H1 (cell line): ENCODE measurements around the gene GKN2. TPM values are rescaled to one million over a fixed set of nuclear protein-coding genes. Genes with fewer than 3 reads are reported as not detected.

Experiments
- CTCF ChIA-PET: fragments of 300-600 bp; sonication (Branson Sonifier 250); formaldehyde crosslinking; loops from one replicate; lab custom pipeline; 2021; ENCODE audit not compliant: partially characterized antibody; lab: Charles Lee
- POLR2A ChIA-PET: fragments of 300-600 bp; sonication (Branson Sonifier 250); formaldehyde crosslinking; loops from one replicate; lab custom pipeline; 2021; ENCODE audit warnings: inconsistent platforms; ENCODE audit not compliant: partially characterized antibody; lab: Charles Lee
- DNase-seq, 2 experiments: peaks; one replicate each; pipeline versions ENCODE4 v3.0.0 to v3.0.0-alpha.2; 2010 to 2022; ENCODE audit warnings: low spot score in 2 of 2, low read depth in 1 of 2, mixed read lengths in 1 of 2
- FAIRE-seq: peaks from 2 replicates; lab custom pipeline; 2011; peaks lifted over from hg19 to GRCh38; lab: Jason Lieb, UNC
- H2AFZ ChIP-seq: 2 replicates; pipeline ENCODE4 v1.8.1; 2012; ENCODE audit warnings: low read length, inconsistent platforms
- H2AK5ac ChIP-seq: 2 replicates; pipeline ENCODE4 v1.6.1; 2013; ENCODE audit warnings: low read depth, low read length
- H2BK120ac ChIP-seq: replicated peaks from 2 replicates; pipeline ENCODE3; 2013; ENCODE audit warnings: low read depth, low read length, inconsistent platforms
- H2BK12ac ChIP-seq: 2 replicates; pipeline ENCODE4 v1.6.1; 2013; ENCODE audit warnings: low read depth, low read length
- H2BK15ac ChIP-seq: 2 replicates; pipeline ENCODE4 v1.6.1; 2013; ENCODE audit warnings: low read length
- H2BK20ac ChIP-seq: 2 replicates; pipeline ENCODE4 v1.6.1; 2013; ENCODE audit warnings: low read length
- H2BK5ac ChIP-seq: 2 replicates; pipeline ENCODE4 v1.6.1; 2013; ENCODE audit warnings: low read depth, low read length
- H3K14ac ChIP-seq: 2 replicates; pipeline ENCODE4 v1.6.1; 2013; ENCODE audit warnings: inconsistent platforms; ENCODE audit not compliant: insufficient read length
- H3K18ac ChIP-seq: 2 replicates; pipeline ENCODE4 v1.6.1; 2013; ENCODE audit warnings: low read length; ENCODE audit errors: extremely low read depth
- H3K23ac ChIP-seq: 2 replicates; pipeline ENCODE4 v1.6.1; 2013; ENCODE audit warnings: inconsistent platforms; ENCODE audit not compliant: insufficient read length
- H3K23me2 ChIP-seq: 2 replicates; pipeline ENCODE4 v1.6.1; 2013; ENCODE audit warnings: low read depth, low read length
- H3K27ac ChIP-seq: 2 replicates; pipeline ENCODE4 v1.6.1; 2011; ENCODE audit warnings: low read depth, low read length, inconsistent platforms
- H3K27me3 ChIP-seq, 4 experiments: replicated peaks in 1 of 4; 1 replicate in 1 of 4; 2 replicates in 3 of 4; pipeline versions ENCODE4 v1.6.1 to v1.8.1; 2011 to 2013; ENCODE audit warnings: low read length in 3 of 4, mild to moderate bottlenecking in 3 of 4, inconsistent platforms in 2 of 4, mixed read lengths in 2 of 4, moderate library complexity in 1 of 4; ENCODE audit not compliant: control insufficient read depth in 3 of 4, insufficient read depth in 3 of 4; ENCODE audit errors: extremely low read depth in 1 of 4
- H3K36me3 ChIP-seq, 4 experiments: 2 replicates each; pipeline versions ENCODE4 v1.6.1 to v1.8.1; 2011 to 2013; ENCODE audit warnings: mild to moderate bottlenecking in 4 of 4, low read length in 3 of 4, moderate library complexity in 2 of 4, control low read depth in 1 of 4, inconsistent platforms in 1 of 4; ENCODE audit not compliant: insufficient read depth in 4 of 4, control insufficient read depth in 2 of 4
- H3K4ac ChIP-seq: replicated peaks from 2 replicates; pipeline ENCODE3; 2013; ENCODE audit warnings: low read length, low read depth, mixed read lengths, inconsistent platforms; ENCODE audit not compliant: insufficient read length
- H3K4me1 ChIP-seq, 4 experiments: replicated peaks in 1 of 4; 1 replicate in 1 of 4; 2 replicates in 3 of 4; pipeline versions ENCODE4 v1.6.1 to v1.8.1; 2011 to 2013; ENCODE audit warnings: low read length in 3 of 4, inconsistent platforms in 2 of 4, mixed read lengths in 1 of 4; ENCODE audit not compliant: insufficient read depth in 4 of 4, control insufficient read depth in 3 of 4
- H3K4me2 ChIP-seq, 2 experiments: 2 replicates each; pipeline versions ENCODE4 v1.6.1 to v1.8.1; 2011 to 2013; ENCODE audit warnings: low read depth in 2 of 2, low read length in 2 of 2, control low read depth in 1 of 2, inconsistent platforms in 1 of 2, mild to moderate bottlenecking in 1 of 2; ENCODE audit not compliant: insufficient read depth in 1 of 2
- H3K4me3 ChIP-seq, 4 experiments: fragments of 200-600, 300-600 bp in 1 of 4; sonication (generic), shearing (Covaris generic), sonication (Bioruptor Twin) in 1 of 4; 2 replicates each; pipeline versions ENCODE4 v1.5.1 to v1.8.1; 2011 to 2016; ENCODE audit warnings: low read length in 4 of 4, low read depth in 3 of 4, control low read depth in 2 of 4, inconsistent platforms in 2 of 4, mild to moderate bottlenecking in 2 of 4, mixed read lengths in 1 of 4, moderate library complexity in 1 of 4; ENCODE audit not compliant: insufficient read depth in 2 of 4; ENCODE audit errors: extremely low read depth in 1 of 4
- H3K56ac ChIP-seq: replicated peaks from 2 replicates; pipeline ENCODE3; 2013; ENCODE audit warnings: low read depth, mild to moderate bottlenecking, mixed read lengths, low read length, inconsistent platforms; ENCODE audit not compliant: insufficient read length
- H3K79me1 ChIP-seq: 2 replicates; pipeline ENCODE4 v1.6.1; 2013; ENCODE audit warnings: low read depth, low read length, control low read depth
- H3K79me2 ChIP-seq, 2 experiments: 2 replicates each; pipeline versions ENCODE4 v1.6.1 to v1.8.1; 2012 to 2013; ENCODE audit warnings: low read length in 2 of 2, mild to moderate bottlenecking in 2 of 2, inconsistent platforms in 1 of 2; ENCODE audit not compliant: insufficient read depth in 2 of 2, control insufficient read depth in 1 of 2
- H3K9ac ChIP-seq, 4 experiments: replicated peaks in 1 of 4; 1 replicate in 1 of 4; 2 replicates in 3 of 4; pipeline versions ENCODE4 v1.6.1 to v1.8.1; 2011 to 2013; ENCODE audit warnings: low read depth in 3 of 4, low read length in 3 of 4, control low read depth in 2 of 4, mild to moderate bottlenecking in 2 of 4, moderate library complexity in 2 of 4, inconsistent platforms in 1 of 4; ENCODE audit errors: extremely low read depth in 1 of 4
- H3K9me3 ChIP-seq, 2 experiments: 2 replicates each; pipeline versions ENCODE4 v1.6.1 to v1.8.1; 2012 to 2013; ENCODE audit warnings: mild to moderate bottlenecking in 2 of 2, moderate library complexity in 2 of 2, control low read depth in 1 of 2, inconsistent platforms in 1 of 2, low read depth in 1 of 2, low read length in 1 of 2, mixed read lengths in 1 of 2; ENCODE audit not compliant: insufficient read depth in 2 of 2
- H4K20me1 ChIP-seq, 2 experiments: replicated peaks in 1 of 2; 2 replicates each; pipeline versions ENCODE3 to v1.8.1; 2011 to 2013; ENCODE audit warnings: inconsistent platforms in 2 of 2, low read length in 2 of 2, mild to moderate bottlenecking in 1 of 2; ENCODE audit not compliant: insufficient read depth in 2 of 2, control insufficient read depth in 1 of 2
- H4K5ac ChIP-seq: 2 replicates; pipeline ENCODE4 v1.6.1; 2013; ENCODE audit warnings: low read length, low read depth, mixed read lengths, inconsistent platforms; ENCODE audit not compliant: insufficient read length
- H4K8ac ChIP-seq: 2 replicates; pipeline ENCODE4 v1.8.0; 2013; ENCODE audit warnings: mild to moderate bottlenecking, moderate library complexity, low read length, inconsistent platforms; ENCODE audit not compliant: insufficient read depth; ENCODE audit errors: extremely low read depth
- H4K91ac ChIP-seq: replicated peaks from 2 replicates; pipeline ENCODE3; 2013; ENCODE audit warnings: low read length, mixed read lengths, inconsistent platforms; ENCODE audit not compliant: insufficient read length
- BCL11A ChIP-seq, 2 experiments: IDR thresholded peaks; one replicate each; pipeline ENCODE4 v1.6.1; 2011; ENCODE audit warnings: low read depth in 2 of 2, low read length in 2 of 2, mild to moderate bottlenecking in 2 of 2
- CBX8 ChIP-seq: fragments of 300-800, 300-1000 bp; sonication (generic); IDR thresholded peaks from 2 replicates; pipeline ENCODE4 v1.7.1; 2016; ENCODE audit warnings: low read depth, low read length, borderline replicate concordance
- JUN ChIP-seq: IDR thresholded peaks from 2 replicates; pipeline ENCODE4 v1.6.1; 2011; ENCODE audit warnings: low read depth, mild to moderate bottlenecking, improper control_type of control experiment, low read length
- MAX ChIP-seq: IDR thresholded peaks from 2 replicates; pipeline ENCODE4 v1.6.1; 2012; ENCODE audit warnings: inconsistent platforms
- NRF1 ChIP-seq: IDR thresholded peaks from 2 replicates; pipeline ENCODE4 v1.6.1; 2011; ENCODE audit warnings: mild to moderate bottlenecking, low read depth, low read length, improper control_type of control experiment
- POU5F1 ChIP-seq: IDR thresholded peaks from 2 replicates; pipeline ENCODE4 v1.6.1; 2011; ENCODE audit warnings: low read depth, mild to moderate bottlenecking, low read length, moderate library complexity
- RBBP5 ChIP-seq: IDR thresholded peaks from 2 replicates; pipeline ENCODE4 v1.7.1; 2012; ENCODE audit warnings: low read depth, mild to moderate bottlenecking, inconsistent platforms, low read length, moderate library complexity, borderline replicate concordance
- RNF2 ChIP-seq: fragments of 200-900, 300-1000 bp; sonication (generic); IDR thresholded peaks from 2 replicates; pipeline ENCODE4 v1.7.1; 2016; ENCODE audit warnings: borderline replicate concordance, low read depth, mild to moderate bottlenecking, antibody characterized with exemption, low read length; ENCODE audit not compliant: poor library complexity, severe bottlenecking; ENCODE audit errors: missing control alignments
- SIRT6 ChIP-seq: IDR thresholded peaks from one replicate; pipeline ENCODE4 v1.7.1; 2012; ENCODE audit warnings: low read length, inconsistent platforms
- SP1 ChIP-seq: IDR thresholded peaks from 2 replicates; pipeline ENCODE4 v1.6.1; 2011; ENCODE audit warnings: low read depth, low read length
- TAF1 ChIP-seq: IDR thresholded peaks from 2 replicates; pipeline ENCODE4 v1.6.1; 2011; ENCODE audit warnings: mild to moderate bottlenecking, low read depth, low read length
- TAF7 ChIP-seq: optimal IDR thresholded peaks from 2 replicates; pipeline ENCODE3; 2011; ENCODE audit warnings: low read depth, mild to moderate bottlenecking, inconsistent platforms, low read length, moderate library complexity, borderline replicate concordance
- ZNF274 ChIP-seq: IDR thresholded peaks from 2 replicates; pipeline ENCODE4 v1.7.0; 2012; ENCODE audit warnings: low read length, borderline replicate concordance; ENCODE audit errors: extremely low read depth
- WGBS, 2 experiments: shearing (Covaris generic) in 1 of 2; methylation state at CpG; one replicate each; pipeline versions ENCODE4 v1.1.6 to v1.1.7; 2013 to 2015; ENCODE audit warnings: low lambda C conversion rate in 2 of 2, mixed read lengths in 2 of 2, inconsistent platforms in 1 of 2, low coverage in 1 of 2, missing lambda C conversion rate in 1 of 2; ENCODE audit not compliant: insufficient replicate concordance in 2 of 2, insufficient coverage in 1 of 2, insufficient read length in 1 of 2; ENCODE audit errors: extremely low coverage in 1 of 2, missing lambda C conversion rate in 1 of 2; 5-methylcytosine and 5-hydroxymethylcytosine counted together
- polyA plus RNA-seq, 7 experiments: library from polyadenylated mRNA; depleted of rRNA in 3 of 7; stranded (reverse) in 5 of 7; unstranded in 2 of 7; fragments of >200 nt in 5 of 7; fragments of 200-250 nt in 2 of 7; gene quantifications; 1 replicate in 5 of 7; 2 replicates in 1 of 7; 4 replicates in 1 of 7; pipeline versions ENCODE4 v1.2.1 to v1.2.3, GENCODE V29; 2011 to 2013; ENCODE audit warnings: missing spikeins in 2 of 7, mixed read lengths in 2 of 7
- total RNA-seq: library from RNA; stranded (reverse); fragmentation: NEBNext Ultra II Directional; extraction: Animal tissue kit (Norgen Biotek cat#: 25700); gene quantifications from 2 replicates; pipeline ENCODE4 v1.2.1, GENCODE V29; 2021

GKN2 gene
- total and polyA plus RNA-seq, 2 of the 8 experiments (the other 6 are each of a cell fraction or from before 2014, with no cell fraction given): not detected

GRCh38 chr2:68969736-68970490, 17.2 kb upstream of the GKN2 start:
- H3K79me1 ChIP-seq: no peaks in the 10 kb centered on the region
- H3K4me1 ChIP-seq: no peaks in the 10 kb centered on the region
- H3K9ac ChIP-seq: no peak overlapping the region
- H3K56ac ChIP-seq: no peak overlapping the region
- H3K4me2 ChIP-seq: no peak overlapping the region
- no peak overlapping the region for H3K4ac ChIP-seq
- H2AK5ac ChIP-seq: no peak overlapping the region
- no peaks in the 10 kb centered on the region for H4K20me1 ChIP-seq
- H3K27ac ChIP-seq: no peak overlapping the region
- H2AFZ ChIP-seq: no peak overlapping the region
- H2BK5ac ChIP-seq: no peak overlapping the region
- H3K36me3 ChIP-seq: no peaks in the 10 kb centered on the region
- H2BK15ac ChIP-seq: no peak overlapping the region
- no peak overlapping the region for H3K4me3 ChIP-seq
- H3K79me2 ChIP-seq: no peaks in the 10 kb centered on the region
- no peaks in the 10 kb centered on the region for H3K27me3 ChIP-seq
- no peak overlapping the region for H4K91ac ChIP-seq
- H4K8ac ChIP-seq: no peak overlapping the region
- H3K23ac ChIP-seq: no peak overlapping the region
- no peak for TF ChIP-seq JUN
- TF ChIP-seq POU5F1: no peak
- TF ChIP-seq RBBP5: no peak
- TF ChIP-seq SIRT6: no peak
- no peak for TF ChIP-seq MAX
- no peak for TF ChIP-seq CBX8
- TF ChIP-seq TAF1: no peak
- no peak for TF ChIP-seq RNF2
- TF ChIP-seq SP1: no peak
- no peak for TF ChIP-seq TAF7
- TF ChIP-seq NRF1: no peak
- no peak for TF ChIP-seq BCL11A (IDR thresholded peaks at IDR 0.05; ENCODE audit: low read depth in 2 of 2, low read length in 2 of 2)
- no peak for TF ChIP-seq ZNF274
- no peaks in the 10 kb centered on the region for H3K9me3 ChIP-seq
- FAIRE-seq (no peak), DNase-seq (no peak)
- no peaks in the 10 kb centered on the region for H3K23me2 ChIP-seq
- no peak overlapping the region for H4K5ac ChIP-seq
- H2BK20ac ChIP-seq: no peak overlapping the region
- H3K14ac ChIP-seq: no peak overlapping the region
- CTCF ChIA-PET: no interaction called here
- H3K18ac ChIP-seq: no peak overlapping the region
- POLR2A ChIA-PET: no interaction called here
- H2BK120ac ChIP-seq: no peak overlapping the region
- H2BK12ac ChIP-seq: no peak overlapping the region
- WGBS, 2 experiments: 85% methylated on average over 8 of the region's 8 CpGs; no CpG with 5 or more reads in 1 of the 2 experiments
